Sigmoid colon (tissue), 4 donors: ENCODE data around the gene LHX8.

Experiments
- EP300 ChIP-seq, 4 donors: sonication (generic); formaldehyde crosslinking; IDR thresholded peaks; one replicate each; pipeline ENCODE4 v1.6.1; 2017; ENCODE audit warnings: antibody characterized with exemption in 4 of 4
- POLR2A ChIP-seq, 2 donors: fragments of 450-650 bp; IDR thresholded peaks; one replicate each; pipeline ENCODE4 v1.6.1; 2016; ENCODE audit warnings: antibody characterized with exemption in 2 of 2, mild to moderate bottlenecking in 2 of 2, moderate library complexity in 2 of 2
- POLR2AphosphoS5 ChIP-seq, 4 donors: sonication (generic); formaldehyde crosslinking; IDR thresholded peaks; one replicate each; pipeline ENCODE4 v1.6.1; 2017; ENCODE audit warnings: antibody characterized with exemption in 4 of 4
- TF ChIP-seq, protein P1 (sequence below), 4 experiments: fragments of 450-650 bp in 3 of 4; fragments of 200-600 bp in 1 of 4; IDR thresholded peaks; one replicate each; pipeline ENCODE4 v1.5.1; 2016 to 2019; ENCODE audit warnings: antibody characterized with exemption in 4 of 4, mild to moderate bottlenecking in 3 of 4, moderate library complexity in 2 of 4

DNA sequence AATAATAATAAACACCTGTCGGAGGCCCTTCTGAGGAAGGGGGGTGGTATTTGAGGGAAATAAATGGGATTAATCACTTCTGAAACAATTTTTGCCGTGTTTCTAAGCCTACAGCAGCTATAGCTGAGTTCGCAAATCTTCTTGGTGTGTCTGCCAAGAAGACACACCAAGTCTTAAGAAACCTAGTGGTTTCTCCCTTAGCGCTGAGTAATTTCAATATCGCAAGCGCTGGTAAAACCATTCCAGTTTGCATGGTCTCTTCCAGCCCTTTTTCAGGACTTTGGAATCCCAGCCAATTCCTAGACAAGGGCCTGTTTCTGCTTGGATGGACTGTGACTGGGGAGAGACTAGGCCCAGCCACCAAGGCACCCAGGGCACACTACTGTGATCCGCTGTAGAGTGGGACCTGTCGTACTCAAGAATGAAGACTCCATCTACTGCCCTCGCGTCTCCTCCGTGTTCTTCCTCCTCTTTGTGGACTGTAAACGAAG, 7.5 kb upstream of the LHX8 start:
- no peak for TF ChIP-seq POLR2AphosphoS5 (IDR thresholded peaks at IDR 0.05)
- no peak for TF ChIP-seq POLR2A (IDR thresholded peaks at IDR 0.05)
- TF ChIP-seq, protein P1, sequence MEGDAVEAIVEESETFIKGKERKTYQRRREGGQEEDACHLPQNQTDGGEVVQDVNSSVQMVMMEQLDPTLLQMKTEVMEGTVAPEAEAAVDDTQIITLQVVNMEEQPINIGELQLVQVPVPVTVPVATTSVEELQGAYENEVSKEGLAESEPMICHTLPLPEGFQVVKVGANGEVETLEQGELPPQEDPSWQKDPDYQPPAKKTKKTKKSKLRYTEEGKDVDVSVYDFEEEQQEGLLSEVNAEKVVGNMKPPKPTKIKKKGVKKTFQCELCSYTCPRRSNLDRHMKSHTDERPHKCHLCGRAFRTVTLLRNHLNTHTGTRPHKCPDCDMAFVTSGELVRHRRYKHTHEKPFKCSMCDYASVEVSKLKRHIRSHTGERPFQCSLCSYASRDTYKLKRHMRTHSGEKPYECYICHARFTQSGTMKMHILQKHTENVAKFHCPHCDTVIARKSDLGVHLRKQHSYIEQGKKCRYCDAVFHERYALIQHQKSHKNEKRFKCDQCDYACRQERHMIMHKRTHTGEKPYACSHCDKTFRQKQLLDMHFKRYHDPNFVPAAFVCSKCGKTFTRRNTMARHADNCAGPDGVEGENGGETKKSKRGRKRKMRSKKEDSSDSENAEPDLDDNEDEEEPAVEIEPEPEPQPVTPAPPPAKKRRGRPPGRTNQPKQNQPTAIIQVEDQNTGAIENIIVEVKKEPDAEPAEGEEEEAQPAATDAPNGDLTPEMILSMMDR (IDR thresholded peaks at IDR 0.05), result no peak
- TF ChIP-seq EP300 (IDR thresholded peaks at IDR 0.05), result no peak
